DND-41 (cell line): ENCODE data around the gene PLEKHA6.

Experiments used
- ATAC-seq: fragments of 200-7000 bp; cut with Tn5 transposase; 3 replicates; pipeline ENCODE4 v1.9.1; 2021; ENCODE audit warnings: low read depth; ENCODE audit not compliant: insufficient read depth
- DNase-seq: peaks from one replicate; pipeline ENCODE4 v3.0.0-alpha.2; 2020
- H2AFZ ChIP-seq: 2 replicates; pipeline ENCODE4 v1.6.0; 2012; ENCODE audit warnings: low read depth, low read length
- H3K27ac ChIP-seq: 2 replicates; pipeline ENCODE4 v1.5.1; 2012; ENCODE audit warnings: low read length, inconsistent platforms
- H3K27me3 ChIP-seq: fragments of 200-600 bp; sonication (generic); 2 replicates; pipeline ENCODE4 v1.6.0; 2012; ENCODE audit warnings: low read length, mild to moderate bottlenecking, inconsistent platforms; ENCODE audit not compliant: insufficient read depth, poor library complexity
- H3K36me3 ChIP-seq: 2 replicates; pipeline ENCODE4 v1.5.1; 2012; ENCODE audit warnings: low read length, inconsistent platforms; ENCODE audit not compliant: insufficient read depth
- H3K4me1 ChIP-seq: 2 replicates; pipeline ENCODE4 v1.5.1; 2012; ENCODE audit warnings: mild to moderate bottlenecking, low read length; ENCODE audit not compliant: insufficient read depth
- H3K4me2 ChIP-seq: 2 replicates; pipeline ENCODE4 v1.6.0; 2012; ENCODE audit warnings: mild to moderate bottlenecking, moderate library complexity, low read length, inconsistent platforms; ENCODE audit not compliant: insufficient read depth
- H3K4me3 ChIP-seq, 2 experiments: fragments of 200-600 bp in 1 of 2; shearing (Covaris generic) in 1 of 2; 2 replicates each; pipeline ENCODE4 v1.5.1; 2012 to 2016; ENCODE audit warnings: inconsistent platforms in 2 of 2, low read length in 2 of 2, mild to moderate bottlenecking in 2 of 2, low read depth in 1 of 2, moderate library complexity in 1 of 2
- H3K79me2 ChIP-seq: 2 replicates; pipeline ENCODE4 v1.6.0; 2012; ENCODE audit warnings: low read length, inconsistent platforms; ENCODE audit not compliant: insufficient read depth
- H3K9ac ChIP-seq: 2 replicates; pipeline ENCODE4 v1.6.0; 2012; ENCODE audit warnings: low read depth, mild to moderate bottlenecking, inconsistent platforms, low read length, moderate library complexity
- H3K9me3 ChIP-seq: 2 replicates; pipeline ENCODE4 v1.5.1; 2012; ENCODE audit warnings: low read length, moderate library complexity, mild to moderate bottlenecking, inconsistent platforms; ENCODE audit not compliant: insufficient read depth, severe bottlenecking
- H4K20me1 ChIP-seq: 2 replicates; pipeline ENCODE4 v1.6.0; 2012; ENCODE audit warnings: low read length; ENCODE audit not compliant: insufficient read depth
- EZH2 ChIP-seq: IDR thresholded peaks from 3 replicates; pipeline ENCODE4 v1.6.1; 2012; ENCODE audit warnings: borderline replicate concordance, low read depth, mild to moderate bottlenecking, moderate library complexity, low read length, inconsistent platforms; ENCODE audit not compliant: severe bottlenecking
- TF ChIP-seq, protein P1 (sequence below): IDR thresholded peaks from 2 replicates; pipeline ENCODE4 v1.5.1; 2012; ENCODE audit warnings: borderline replicate concordance, low read length, moderate library complexity, mild to moderate bottlenecking; ENCODE audit not compliant: poor library complexity, severe bottlenecking; ENCODE audit errors: extremely low read depth

Gene PLEKHA6

DNA sequence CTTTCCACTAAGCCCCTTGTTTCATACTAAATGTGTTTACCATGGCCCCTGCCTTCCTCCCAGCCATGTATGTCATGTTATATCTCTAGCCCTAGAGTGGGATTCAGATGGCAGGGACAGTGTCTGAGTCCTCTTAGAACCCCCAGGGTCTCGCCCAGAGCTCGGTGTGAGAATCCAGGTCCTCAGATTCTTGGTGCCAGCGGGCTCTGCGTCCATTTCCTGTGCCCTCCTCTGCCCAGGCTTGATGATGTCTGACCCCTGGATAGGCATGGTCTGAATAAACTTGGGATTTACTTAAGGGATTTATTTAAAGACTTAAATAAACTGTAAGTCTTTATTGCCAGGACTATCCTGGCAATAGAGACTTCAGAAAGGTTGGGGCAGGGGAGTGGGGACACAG is 157.2 kb downstream of the PLEKHA6 start:
- Histone ChIP-seq H2AFZ (no peak overlapping the region), H3K27ac (no peak overlapping the region), H3K4me3 (no peak overlapping the region), H3K27me3 (peaks cover 16% of the 10 kb centered on the region), H3K36me3 (no peaks in the 10 kb centered on the region), H3K4me2 (no peak overlapping the region), H3K79me2 (no peaks in the 10 kb centered on the region), H3K4me1 (no peaks in the 10 kb centered on the region), H3K9me3 (no peaks in the 10 kb centered on the region), H4K20me1 (no peaks in the 10 kb centered on the region; the same call in 1 of the 2 replicates), H3K9ac (no peak overlapping the region)
- DNase-seq: no peak
- TF ChIP-seq, protein P1, sequence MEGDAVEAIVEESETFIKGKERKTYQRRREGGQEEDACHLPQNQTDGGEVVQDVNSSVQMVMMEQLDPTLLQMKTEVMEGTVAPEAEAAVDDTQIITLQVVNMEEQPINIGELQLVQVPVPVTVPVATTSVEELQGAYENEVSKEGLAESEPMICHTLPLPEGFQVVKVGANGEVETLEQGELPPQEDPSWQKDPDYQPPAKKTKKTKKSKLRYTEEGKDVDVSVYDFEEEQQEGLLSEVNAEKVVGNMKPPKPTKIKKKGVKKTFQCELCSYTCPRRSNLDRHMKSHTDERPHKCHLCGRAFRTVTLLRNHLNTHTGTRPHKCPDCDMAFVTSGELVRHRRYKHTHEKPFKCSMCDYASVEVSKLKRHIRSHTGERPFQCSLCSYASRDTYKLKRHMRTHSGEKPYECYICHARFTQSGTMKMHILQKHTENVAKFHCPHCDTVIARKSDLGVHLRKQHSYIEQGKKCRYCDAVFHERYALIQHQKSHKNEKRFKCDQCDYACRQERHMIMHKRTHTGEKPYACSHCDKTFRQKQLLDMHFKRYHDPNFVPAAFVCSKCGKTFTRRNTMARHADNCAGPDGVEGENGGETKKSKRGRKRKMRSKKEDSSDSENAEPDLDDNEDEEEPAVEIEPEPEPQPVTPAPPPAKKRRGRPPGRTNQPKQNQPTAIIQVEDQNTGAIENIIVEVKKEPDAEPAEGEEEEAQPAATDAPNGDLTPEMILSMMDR: no peak
- TF ChIP-seq EZH2: no peak
- no peak for ATAC-seq

DNA sequence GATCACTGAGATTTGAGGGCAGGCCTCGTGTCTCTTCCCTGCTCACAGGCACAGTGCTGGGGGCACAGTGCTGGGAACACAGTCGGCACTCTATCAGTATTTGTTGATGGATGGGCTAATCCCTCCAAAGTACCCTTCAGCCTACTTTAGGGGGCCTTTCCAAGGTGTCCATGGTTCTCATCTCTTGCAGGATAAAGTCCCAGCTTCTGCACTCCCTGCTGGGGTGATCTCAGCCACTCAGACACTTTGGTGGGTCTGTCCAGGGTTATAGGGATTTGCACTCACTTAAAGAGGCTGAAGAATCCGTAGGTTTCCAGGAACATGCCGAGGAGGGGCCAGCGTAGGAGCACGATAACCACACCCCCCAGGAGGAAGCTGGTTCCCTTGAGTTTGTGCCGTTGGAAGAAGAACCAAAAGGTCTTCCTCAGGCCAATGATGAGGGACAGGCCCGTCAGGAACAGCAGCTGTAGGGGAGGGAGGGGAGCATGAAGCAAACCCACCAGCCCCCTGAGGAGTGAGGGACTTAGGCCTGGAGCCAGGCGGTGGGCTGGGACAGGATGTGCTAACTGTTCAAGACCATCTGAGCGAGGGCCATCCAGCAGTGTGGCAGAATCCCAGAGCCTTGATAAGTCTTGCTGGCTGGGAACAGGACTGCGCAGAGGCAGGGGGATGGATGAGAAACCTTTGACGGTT is 158.2 kb downstream of the PLEKHA6 start:
- Histone ChIP-seq H3K4me3 (no peak overlapping the region), H3K36me3 (no peaks in the 10 kb centered on the region), H3K9ac (no peak overlapping the region), H3K27ac (no peak overlapping the region), H3K9me3 (no peaks in the 10 kb centered on the region), H4K20me1 (no peaks in the 10 kb centered on the region; the same call in 1 of the 2 replicates), H3K27me3 (peaks cover 16% of the 10 kb centered on the region), H3K4me2 (no peak overlapping the region), H3K4me1 (no peaks in the 10 kb centered on the region), H2AFZ (no peak overlapping the region), H3K79me2 (no peaks in the 10 kb centered on the region)
- ATAC-seq (no peak), DNase-seq (no peak)
- TF ChIP-seq, protein P1: no peak
- no peak for TF ChIP-seq EZH2

DNA sequence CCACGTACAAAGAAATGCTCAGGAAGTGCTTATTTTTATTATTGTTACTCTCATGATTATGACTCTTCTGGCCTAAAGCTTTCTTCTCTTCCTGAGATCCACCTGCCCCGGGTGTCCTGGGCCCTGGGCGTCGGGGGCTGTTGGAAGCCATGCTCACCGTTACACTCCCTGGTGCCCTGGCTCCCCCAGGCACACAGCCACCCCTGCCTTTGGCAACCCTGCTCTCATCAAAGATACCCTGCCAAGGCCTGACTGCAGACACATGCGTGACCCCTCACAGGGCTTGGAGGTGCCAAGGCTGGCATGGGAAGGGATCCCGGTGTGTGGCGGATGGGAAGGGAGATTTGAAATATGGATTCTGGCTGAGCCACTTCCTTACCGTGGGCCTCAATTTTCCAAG is 160.2 kb downstream of the PLEKHA6 start:
- ATAC-seq: no peak
- H3K4me2 ChIP-seq: no peak overlapping the region

More for the DNA sequence above, 160.2 kb downstream of the PLEKHA6 start:
- Histone ChIP-seq H3K4me1 (peaks cover 2% of the 10 kb centered on the region), H4K20me1 (no peaks in the 10 kb centered on the region; the same call in 1 of the 2 replicates), H2AFZ (no peak overlapping the region), H3K9ac (no peak overlapping the region), H3K36me3 (no peaks in the 10 kb centered on the region), H3K4me3 (no peak overlapping the region), H3K27ac (no peak overlapping the region), H3K79me2 (no peaks in the 10 kb centered on the region), H3K9me3 (no peaks in the 10 kb centered on the region), H3K27me3 (peaks cover 12% of the 10 kb centered on the region)
- TF ChIP-seq, protein P1: no peak
- no peak for TF ChIP-seq EZH2
- DNase-seq: no peak
